A673 (cell line): ENCODE results near the gene RASSF8.

ENCODE experiments used
- CTCF ChIP-seq: fragments of 300-800, 200-600 bp; sonication (generic); conservative IDR thresholded peaks from 2 replicates; pipeline ENCODE4 v1.5.1; 2017; ENCODE audit warnings: low read depth, mild to moderate bottlenecking, antibody characterized with exemption, low read length, moderate library complexity, mixed read lengths
- EZH2 ChIP-seq: fragments of 200-600 bp; sonication (generic); IDR thresholded peaks from 2 replicates; pipeline ENCODE4 v1.6.1; 2017; ENCODE audit warnings: borderline replicate concordance, low read depth, mild to moderate bottlenecking, mixed read lengths, antibody characterized with exemption, low read length; ENCODE audit not compliant: poor library complexity, severe bottlenecking

GRCh38 chr12:25957793-25958427, 572 bp upstream of the RASSF8 start:
- TF ChIP-seq CTCF = no peak
- no peak for TF ChIP-seq EZH2
